ENCODE data around the gene RALY. TPM values are rescaled to one million over a fixed set of nuclear protein-coding genes. Genes with fewer than 3 reads are reported as not detected.

RALY gene
- total RNA-seq, 1 donor, result 67.4 TPM

DNA sequence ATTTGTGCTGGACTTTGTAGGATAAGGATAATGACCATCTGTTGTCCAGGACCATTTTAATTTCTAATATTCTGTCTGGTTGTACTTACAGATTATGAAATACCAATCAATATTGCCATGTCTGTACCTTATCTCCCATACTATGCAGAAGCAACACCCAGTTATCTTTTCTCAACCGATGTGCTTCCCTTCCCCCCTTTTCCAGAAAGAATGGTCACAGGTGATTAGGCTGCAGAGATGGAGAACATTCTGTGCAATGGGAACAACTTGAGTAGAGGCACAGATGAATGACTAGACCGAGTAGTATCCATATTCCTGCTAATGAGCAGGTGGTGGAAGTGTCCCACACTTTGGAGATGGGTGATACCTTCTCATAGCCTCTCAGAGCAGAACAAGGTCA lies 10.5 kb downstream of the RALY start:
- DNase-seq (ENCODE audit: low read depth), result no peak
- H3K4me3 ChIP-seq (ENCODE audit: low read depth, low read length), result no peak overlapping the region
- TF ChIP-seq, protein P1, sequence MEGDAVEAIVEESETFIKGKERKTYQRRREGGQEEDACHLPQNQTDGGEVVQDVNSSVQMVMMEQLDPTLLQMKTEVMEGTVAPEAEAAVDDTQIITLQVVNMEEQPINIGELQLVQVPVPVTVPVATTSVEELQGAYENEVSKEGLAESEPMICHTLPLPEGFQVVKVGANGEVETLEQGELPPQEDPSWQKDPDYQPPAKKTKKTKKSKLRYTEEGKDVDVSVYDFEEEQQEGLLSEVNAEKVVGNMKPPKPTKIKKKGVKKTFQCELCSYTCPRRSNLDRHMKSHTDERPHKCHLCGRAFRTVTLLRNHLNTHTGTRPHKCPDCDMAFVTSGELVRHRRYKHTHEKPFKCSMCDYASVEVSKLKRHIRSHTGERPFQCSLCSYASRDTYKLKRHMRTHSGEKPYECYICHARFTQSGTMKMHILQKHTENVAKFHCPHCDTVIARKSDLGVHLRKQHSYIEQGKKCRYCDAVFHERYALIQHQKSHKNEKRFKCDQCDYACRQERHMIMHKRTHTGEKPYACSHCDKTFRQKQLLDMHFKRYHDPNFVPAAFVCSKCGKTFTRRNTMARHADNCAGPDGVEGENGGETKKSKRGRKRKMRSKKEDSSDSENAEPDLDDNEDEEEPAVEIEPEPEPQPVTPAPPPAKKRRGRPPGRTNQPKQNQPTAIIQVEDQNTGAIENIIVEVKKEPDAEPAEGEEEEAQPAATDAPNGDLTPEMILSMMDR (IDR thresholded peaks at IDR 0.05; ENCODE audit: insufficient read depth, low read length), result no peak

DNA sequence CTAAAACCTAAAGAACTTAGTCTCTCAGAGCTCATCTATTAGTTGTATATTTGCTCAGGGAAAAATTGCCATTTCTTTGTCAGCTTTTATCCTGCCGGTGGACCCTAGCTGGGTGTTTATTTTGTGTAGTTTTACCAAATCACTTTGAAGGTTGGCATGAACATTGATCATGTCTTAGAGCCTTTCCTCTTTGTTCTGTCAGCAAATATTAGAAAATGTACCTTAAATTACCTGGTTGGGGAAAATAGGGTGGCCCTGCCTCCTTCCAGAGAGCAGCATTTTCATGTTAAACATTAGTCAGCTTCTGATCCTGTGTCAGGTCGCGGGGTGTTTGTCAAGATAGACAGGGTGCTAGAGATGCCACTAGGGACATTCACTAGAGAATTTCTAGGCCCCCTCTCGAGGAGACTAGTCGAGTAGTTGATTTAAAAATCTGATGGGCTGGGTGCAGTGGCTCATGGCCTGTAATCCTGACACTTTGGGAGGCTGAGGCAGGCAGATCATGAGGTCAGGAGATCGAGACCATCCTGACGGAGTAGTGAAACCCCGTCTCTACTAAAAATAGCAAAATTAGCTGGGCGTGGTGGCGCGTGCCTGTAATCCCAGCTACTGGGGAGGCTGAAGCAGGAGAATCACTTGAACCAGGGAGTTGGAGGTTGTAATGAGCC lies 11.2 kb downstream of the RALY start:
- H3K4me3 ChIP-seq (ENCODE audit: low read depth, low read length), result no peak overlapping the region
- no peak for DNase-seq (ENCODE audit: low read depth)
- TF ChIP-seq, protein P1 (IDR thresholded peaks at IDR 0.05; ENCODE audit: insufficient read depth, low read length), result no peak

DNA sequence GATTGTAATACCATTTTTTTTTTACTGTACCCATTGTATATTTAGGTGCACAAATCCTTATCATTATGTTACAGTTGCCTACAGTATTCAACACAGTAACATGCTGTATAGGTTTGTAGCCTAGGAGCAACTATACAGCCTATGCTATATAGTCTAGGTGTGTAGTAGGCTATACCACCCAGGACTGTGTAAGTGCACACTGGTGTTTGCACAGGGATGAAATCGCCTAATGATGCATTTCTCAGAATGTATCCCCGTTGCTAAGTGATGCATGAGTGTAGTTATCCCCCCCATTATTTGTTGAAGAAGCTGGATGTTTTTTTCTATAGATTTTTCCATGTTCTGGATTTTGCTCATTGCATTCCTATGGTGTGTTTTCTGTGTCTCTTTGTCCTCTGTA lies 12.9 kb downstream of the RALY start:
- no peak overlapping the region for H3K4me3 ChIP-seq (ENCODE audit: low read depth, low read length)
- DNase-seq (ENCODE audit: low read depth), result no peak
- TF ChIP-seq, protein P1 (IDR thresholded peaks at IDR 0.05; ENCODE audit: insufficient read depth, low read length), result no peak

DNA sequence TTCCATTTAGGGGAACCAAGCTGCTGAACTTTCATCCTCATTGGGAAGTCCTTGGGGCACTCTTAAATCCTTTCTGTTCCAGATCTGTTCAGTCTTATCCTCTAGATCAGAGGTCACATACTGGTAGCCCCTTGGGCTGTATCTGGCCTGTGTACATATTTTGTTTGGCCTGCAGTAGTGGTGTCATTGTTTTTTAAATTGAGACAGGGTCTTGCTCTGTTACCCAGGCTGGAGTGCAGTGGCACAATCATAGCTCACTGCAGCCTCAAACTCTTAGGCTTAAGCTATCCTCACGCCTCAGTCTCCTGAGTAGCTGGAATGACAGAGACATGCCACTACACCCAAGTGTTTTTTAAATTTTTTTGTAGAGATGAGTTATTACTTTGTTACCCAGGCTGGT lies 14.8 kb downstream of the RALY start:
- TF ChIP-seq, protein P1 (IDR thresholded peaks at IDR 0.05; ENCODE audit: insufficient read depth, low read length), result no peak
- no peak for DNase-seq (ENCODE audit: low read depth)
- no peak overlapping the region for H3K4me3 ChIP-seq (ENCODE audit: low read depth, low read length)

DNA sequence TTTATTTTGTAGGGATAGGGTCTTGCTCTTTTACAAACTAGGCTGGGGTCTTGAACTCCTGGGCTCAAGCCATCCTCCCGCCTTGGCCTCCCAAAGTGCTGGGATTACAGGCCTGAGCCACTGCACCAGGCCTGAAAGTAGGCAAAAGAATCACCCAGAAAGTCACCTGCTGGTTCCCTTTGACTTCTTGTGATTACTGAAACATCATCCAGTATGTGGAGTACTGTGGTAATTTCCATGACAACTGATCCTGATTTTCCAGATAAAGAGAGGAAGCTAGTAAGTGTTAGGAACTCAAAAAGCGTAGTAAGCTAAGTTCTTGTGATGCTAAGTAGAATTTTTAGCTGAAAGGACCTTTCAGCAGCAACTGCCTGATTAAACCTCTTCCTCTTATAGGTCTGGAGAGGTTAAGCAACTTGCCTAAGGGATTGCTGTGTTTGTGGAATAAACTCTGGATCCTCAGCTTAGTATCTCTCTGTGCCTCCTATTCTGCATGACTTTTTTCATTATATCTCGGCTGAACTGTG lies 16.8 kb downstream of the RALY start:
- DNase-seq (ENCODE audit: low read depth), result no peak
- H3K4me3 ChIP-seq (ENCODE audit: low read depth, low read length), result no peak overlapping the region
- TF ChIP-seq, protein P1 (IDR thresholded peaks at IDR 0.05; ENCODE audit: insufficient read depth, low read length), result no peak

DNA sequence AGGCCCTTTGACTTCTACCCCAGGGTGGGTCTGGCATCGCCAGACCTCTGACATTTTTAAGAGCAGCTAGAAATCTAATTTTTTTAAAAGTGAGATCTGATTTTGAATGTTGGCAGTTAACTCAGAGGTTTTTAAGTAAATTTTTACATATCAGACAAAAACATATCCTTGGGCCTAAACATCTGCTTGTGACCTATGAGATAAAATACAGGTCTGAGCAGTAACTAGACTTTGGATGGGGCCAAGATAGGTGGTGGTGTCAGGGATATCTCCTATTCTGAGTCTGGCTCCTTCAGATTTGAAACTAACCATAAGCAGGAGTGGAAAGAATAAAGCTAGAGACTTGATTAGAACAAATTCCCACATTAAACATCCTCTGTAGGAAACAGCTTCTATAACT lies 17.6 kb downstream of the RALY start:
- H3K4me3 ChIP-seq (ENCODE audit: low read depth, low read length), result no peak overlapping the region
- TF ChIP-seq, protein P1 (IDR thresholded peaks at IDR 0.05; ENCODE audit: insufficient read depth, low read length), result no peak
- no peak for DNase-seq (ENCODE audit: low read depth)

DNA sequence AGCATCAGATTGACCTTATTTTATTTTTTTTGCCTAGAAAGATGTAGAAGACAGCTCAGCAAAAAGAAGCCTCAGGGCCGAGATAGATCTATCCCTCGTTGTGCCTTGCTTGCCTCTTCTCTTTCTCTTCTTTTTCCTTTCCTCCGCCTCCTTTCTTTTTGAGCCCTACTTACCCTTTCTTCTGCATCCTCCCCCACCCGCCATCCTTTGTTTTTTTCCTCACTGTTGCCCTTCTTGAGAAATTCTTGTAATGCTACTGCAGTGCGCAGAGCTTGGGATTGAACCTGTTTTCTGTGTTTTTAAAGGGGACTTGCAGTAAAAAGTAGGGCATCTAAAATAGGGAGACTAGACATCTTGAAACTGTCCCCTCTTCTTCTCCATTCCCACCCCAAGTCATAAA lies 18.6 kb downstream of the RALY start:
- DNase-seq (ENCODE audit: low read depth), result no peak
- TF ChIP-seq, protein P1 (IDR thresholded peaks at IDR 0.05; ENCODE audit: insufficient read depth, low read length), result no peak
- no peak overlapping the region for H3K4me3 ChIP-seq (ENCODE audit: low read depth, low read length)

Measured in fibroblast of the aortic adventitia (primary cell).